PC-3 (cell line): ENCODE measurements around the gene PLIN4.

Source experiments
- EZH2 ChIP-seq: fragments of 300-600 bp; sonication (generic); IDR thresholded peaks from one replicate; pipeline ENCODE4 v1.6.1; 2017; ENCODE audit warnings: antibody characterized with exemption, mild to moderate bottlenecking, low read length; ENCODE audit not compliant: unreplicated experiment
- EZH2phosphoT487 ChIP-seq: fragments of 300-600 bp; sonication (generic); IDR thresholded peaks from 2 replicates; pipeline ENCODE4 v1.6.1; 2018; ENCODE audit warnings: mild to moderate bottlenecking, antibody characterized with exemption, low read length, borderline replicate concordance
- TF ChIP-seq, protein P1 (sequence below): fragments of 300-600 bp; sonication (generic); conservative IDR thresholded peaks from 2 replicates; pipeline ENCODE4 v1.5.1; 2017; ENCODE audit warnings: antibody characterized with exemption, low read depth, mild to moderate bottlenecking, low read length

DNA sequence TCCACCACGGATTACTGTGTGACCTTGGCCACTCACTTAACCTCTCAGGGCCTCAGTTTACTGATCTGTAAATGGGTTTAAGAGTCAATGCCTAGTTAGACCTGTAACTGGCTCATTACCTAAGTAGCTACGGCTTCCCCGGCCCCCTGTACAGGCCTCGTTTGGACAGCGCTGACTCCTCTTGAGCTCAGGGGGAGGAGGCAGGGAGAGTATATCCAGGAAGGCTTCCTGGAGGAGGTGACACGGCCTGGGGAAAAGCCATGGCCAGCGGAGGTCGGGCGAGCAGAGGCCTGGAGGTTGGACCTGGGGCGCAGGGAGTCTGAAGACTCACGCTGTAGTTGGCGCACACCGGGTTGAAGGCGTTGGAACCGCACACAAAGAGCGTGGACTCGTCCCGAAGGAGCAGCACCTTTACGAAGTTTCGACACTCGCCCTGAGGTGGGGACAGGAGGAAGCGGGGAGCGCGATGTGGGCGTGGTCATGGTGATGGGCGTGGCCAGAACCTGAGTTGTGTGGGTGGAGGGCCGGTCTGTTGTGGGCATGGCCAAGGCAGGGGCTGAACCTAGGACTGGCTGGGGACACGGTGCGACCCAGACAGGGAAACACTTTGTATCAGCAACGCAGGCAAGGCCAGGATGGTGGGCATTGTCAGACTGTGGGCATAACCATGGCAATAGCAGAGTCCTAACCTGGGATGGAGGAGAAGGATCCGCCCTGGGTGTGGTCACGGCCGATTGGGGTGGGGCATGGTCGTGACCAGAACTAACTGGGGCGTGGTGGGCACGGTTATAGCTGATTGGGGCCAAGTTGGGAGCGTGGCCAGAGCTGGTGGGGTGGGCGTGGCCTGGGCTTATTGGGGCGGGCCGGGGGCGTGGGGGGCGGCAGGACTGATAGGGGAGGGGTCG is 37.6 kb upstream of the PLIN4 start:
- TF ChIP-seq, protein P1, sequence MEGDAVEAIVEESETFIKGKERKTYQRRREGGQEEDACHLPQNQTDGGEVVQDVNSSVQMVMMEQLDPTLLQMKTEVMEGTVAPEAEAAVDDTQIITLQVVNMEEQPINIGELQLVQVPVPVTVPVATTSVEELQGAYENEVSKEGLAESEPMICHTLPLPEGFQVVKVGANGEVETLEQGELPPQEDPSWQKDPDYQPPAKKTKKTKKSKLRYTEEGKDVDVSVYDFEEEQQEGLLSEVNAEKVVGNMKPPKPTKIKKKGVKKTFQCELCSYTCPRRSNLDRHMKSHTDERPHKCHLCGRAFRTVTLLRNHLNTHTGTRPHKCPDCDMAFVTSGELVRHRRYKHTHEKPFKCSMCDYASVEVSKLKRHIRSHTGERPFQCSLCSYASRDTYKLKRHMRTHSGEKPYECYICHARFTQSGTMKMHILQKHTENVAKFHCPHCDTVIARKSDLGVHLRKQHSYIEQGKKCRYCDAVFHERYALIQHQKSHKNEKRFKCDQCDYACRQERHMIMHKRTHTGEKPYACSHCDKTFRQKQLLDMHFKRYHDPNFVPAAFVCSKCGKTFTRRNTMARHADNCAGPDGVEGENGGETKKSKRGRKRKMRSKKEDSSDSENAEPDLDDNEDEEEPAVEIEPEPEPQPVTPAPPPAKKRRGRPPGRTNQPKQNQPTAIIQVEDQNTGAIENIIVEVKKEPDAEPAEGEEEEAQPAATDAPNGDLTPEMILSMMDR = no peak
- no peak for TF ChIP-seq EZH2
- no peak for TF ChIP-seq EZH2phosphoT487
